Measurements from ENCODE around the gene CLCN3.

GRCh38 chr4:169630069-169630468 is 9.7 kb downstream of the CLCN3 start:
- no peak for TF ChIP-seq POLR2A (IDR thresholded peaks at IDR 0.05)
- TF ChIP-seq, protein P1, sequence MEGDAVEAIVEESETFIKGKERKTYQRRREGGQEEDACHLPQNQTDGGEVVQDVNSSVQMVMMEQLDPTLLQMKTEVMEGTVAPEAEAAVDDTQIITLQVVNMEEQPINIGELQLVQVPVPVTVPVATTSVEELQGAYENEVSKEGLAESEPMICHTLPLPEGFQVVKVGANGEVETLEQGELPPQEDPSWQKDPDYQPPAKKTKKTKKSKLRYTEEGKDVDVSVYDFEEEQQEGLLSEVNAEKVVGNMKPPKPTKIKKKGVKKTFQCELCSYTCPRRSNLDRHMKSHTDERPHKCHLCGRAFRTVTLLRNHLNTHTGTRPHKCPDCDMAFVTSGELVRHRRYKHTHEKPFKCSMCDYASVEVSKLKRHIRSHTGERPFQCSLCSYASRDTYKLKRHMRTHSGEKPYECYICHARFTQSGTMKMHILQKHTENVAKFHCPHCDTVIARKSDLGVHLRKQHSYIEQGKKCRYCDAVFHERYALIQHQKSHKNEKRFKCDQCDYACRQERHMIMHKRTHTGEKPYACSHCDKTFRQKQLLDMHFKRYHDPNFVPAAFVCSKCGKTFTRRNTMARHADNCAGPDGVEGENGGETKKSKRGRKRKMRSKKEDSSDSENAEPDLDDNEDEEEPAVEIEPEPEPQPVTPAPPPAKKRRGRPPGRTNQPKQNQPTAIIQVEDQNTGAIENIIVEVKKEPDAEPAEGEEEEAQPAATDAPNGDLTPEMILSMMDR (IDR thresholded peaks at IDR 0.05): no peak
